Fibroblast of the aortic adventitia (primary cell): ENCODE data around the gene KCTD12. TPM values are rescaled to one million over a fixed set of nuclear protein-coding genes. Genes with fewer than 3 reads are reported as not detected.

Experiments
- DNase-seq: peaks from one replicate; pipeline ENCODE4 v3.0.0-alpha.2; 2010; ENCODE audit warnings: low read depth
- H3K4me3 ChIP-seq: 2 replicates; pipeline ENCODE4 v1.5.1; 2011; ENCODE audit warnings: low read depth, mild to moderate bottlenecking, control low read depth, low read length, moderate library complexity
- CTCF ChIP-seq: IDR thresholded peaks from 2 replicates; pipeline ENCODE4 v1.5.1; 2011; ENCODE audit warnings: mild to moderate bottlenecking, low read length, control low read depth, inconsistent platforms; ENCODE audit not compliant: insufficient read depth
- total RNA-seq: library from RNA; depleted of rRNA; stranded (reverse); fragments of >200 nt; gene quantifications from 2 replicates; pipeline ENCODE4 v1.2.3, GENCODE V29; 2012; ENCODE audit warnings: low replicate concordance

KCTD12 gene
- total RNA-seq, 1 donor, result 176 TPM

GRCh38 chr13:76888421-76888820, 2.2 kb upstream of the KCTD12 start:
- H3K4me3 ChIP-seq, result no peak overlapping the region
- DNase-seq, result no peak
- no peak for TF ChIP-seq CTCF

- no peak for DNase-seq
- peak overlapping the region; percentile 95 for H3K4me3 ChIP-seq
- TF ChIP-seq CTCF, result no peak
Measured at GRCh38 chr13:76887076-76887563, 915 bp upstream of the KCTD12 start.

GRCh38 chr13:76886005-76886291, 257 bp downstream of the KCTD12 start:
- TF ChIP-seq CTCF, result no peak
- no peak for DNase-seq
- H3K4me3 ChIP-seq, result peak overlapping the region; percentile 95

GRCh38 chr13:76885203-76886004, 801 bp downstream of the KCTD12 start:
- H3K4me3 ChIP-seq, result peak overlapping the region; percentile 95
- DNase-seq, result peak; percentile 76
- peak; percentile 50 for TF ChIP-seq CTCF

GRCh38 chr13:76884907-76885202, 1.4 kb downstream of the KCTD12 start:
- TF ChIP-seq CTCF, result no peak
- H3K4me3 ChIP-seq, result peak overlapping the region; percentile 95
- DNase-seq, result no peak

GRCh38 chr13:76884186-76884906, 1.9 kb downstream of the KCTD12 start:
- peak overlapping the region; percentile 95 for H3K4me3 ChIP-seq
- peak; percentile 71 for TF ChIP-seq CTCF

More at GRCh38 chr13:76884186-76884906, 1.9 kb downstream of the KCTD12 start:
- DNase-seq, result peak; percentile 75
